Suprapubic skin (tissue), 3 donors: Measurements from ENCODE around the gene FSTL3.

Source experiments
- CTCF ChIP-seq, 2 donors: fragments of 200-600 bp in 1 of 2; fragments of 450-650 bp in 1 of 2; sonication (generic) in 1 of 2; IDR thresholded peaks; one replicate each; pipeline ENCODE4 v1.5.1; 2016 to 2019; ENCODE audit warnings: antibody characterized with exemption in 2 of 2, mild to moderate bottlenecking in 1 of 2, moderate library complexity in 1 of 2
- POLR2A ChIP-seq, 2 donors: fragments of 450-650 bp; IDR thresholded peaks; one replicate each; pipeline ENCODE4 v1.6.1; 2017; ENCODE audit warnings: antibody characterized with exemption in 2 of 2, mild to moderate bottlenecking in 2 of 2, moderate library complexity in 2 of 2

- TF ChIP-seq CTCF (IDR thresholded peaks at IDR 0.05) (no peak), POLR2A (IDR thresholded peaks at IDR 0.05) (no peak)
These were observed 42.2 kb downstream of the FSTL3 start for GRCh38 chr19:718251-718951.
